HG03066 (cell line): ENCODE data around the gene MPRIP.

Experiments used
- ATAC-seq: cut with Tn5 transposase; IDR thresholded peaks from one replicate; pipeline ENCODE4 v1.9.1; 2021; ENCODE audit warnings: low read depth; ENCODE audit not compliant: unreplicated experiment

Gene MPRIP

DNA sequence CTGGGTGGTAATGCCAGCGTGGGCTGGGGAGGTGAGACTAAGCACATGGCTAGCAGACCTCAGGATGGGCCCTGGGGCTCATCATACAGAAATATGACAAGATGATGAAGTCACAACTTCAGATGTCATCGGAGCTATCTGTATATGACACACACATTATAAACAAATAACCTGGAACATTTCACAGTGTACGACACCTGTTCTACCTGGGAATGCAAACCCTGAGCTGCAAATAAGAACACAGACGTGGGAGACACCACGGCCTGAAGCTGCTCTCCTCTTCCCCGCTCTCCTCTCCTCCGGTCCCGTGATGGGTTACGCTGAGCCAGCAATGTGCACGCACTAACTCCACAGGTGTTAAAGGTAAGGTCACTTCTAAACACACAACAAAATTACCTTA lies 159.0 kb downstream of the MPRIP start:
- ATAC-seq: no peak

GRCh38 chr17:17201907-17202306 lies 159.7 kb downstream of the MPRIP start:
- ATAC-seq: no peak

- ATAC-seq: no peak
These were observed 161.0 kb downstream of the MPRIP start for GRCh38 chr17:17203173-17203730.

- no peak for ATAC-seq
These were observed 161.9 kb downstream of the MPRIP start for GRCh38 chr17:17204041-17204591.

DNA sequence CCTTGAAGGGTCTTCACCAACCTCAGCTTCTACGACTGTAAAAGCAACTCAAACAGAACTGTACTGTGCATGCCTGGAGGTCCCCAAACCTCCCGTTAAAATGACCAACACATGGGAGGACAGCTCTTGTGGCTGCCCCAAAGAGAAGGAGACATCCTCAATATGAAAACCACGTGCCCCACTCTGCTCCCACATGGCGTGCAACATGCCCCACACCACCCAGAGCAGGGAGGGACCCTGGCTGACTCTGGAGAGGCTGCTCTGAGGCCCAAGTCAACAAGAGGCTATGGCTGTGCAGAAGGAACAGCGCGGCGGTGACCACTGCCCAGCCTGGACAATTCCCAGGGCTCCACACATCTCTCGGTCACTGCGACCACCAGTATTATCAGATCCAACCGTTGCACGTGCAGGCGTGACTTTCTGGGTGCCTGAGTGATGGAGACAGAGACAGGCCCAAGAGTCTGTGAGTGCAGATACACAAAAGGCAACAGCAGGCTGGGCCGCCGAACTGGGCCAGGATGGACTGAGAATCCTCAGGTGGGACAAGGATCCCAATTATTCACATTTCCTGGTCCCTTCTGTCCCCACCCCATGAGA lies 162.5 kb downstream of the MPRIP start:
- no peak for ATAC-seq

- ATAC-seq: peak; percentile 7
These were observed 163.3 kb downstream of the MPRIP start for GRCh38 chr17:17205368-17206123.

- ATAC-seq: peak; percentile 59
These were observed 164.1 kb downstream of the MPRIP start, which contains the start of gene PLD6 for GRCh38 chr17:17206124-17206912. Gene PLD6 (minus strand): TSS chr17:17206333. CDS start chr17:17206286, 47 bp downstream.

GRCh38 chr17:17206913-17207335 lies 164.7 kb downstream of the MPRIP start:
- ATAC-seq: no peak

- no peak for ATAC-seq
These were observed 165.7 kb downstream of the MPRIP start for GRCh38 chr17:17207998-17208397.

GRCh38 chr17:17213775-17214174 lies 171.5 kb downstream of the MPRIP start:
- no peak for ATAC-seq

GRCh38 chr17:17214646-17215436 lies 172.6 kb downstream of the MPRIP start:
- no peak for ATAC-seq

DNA sequence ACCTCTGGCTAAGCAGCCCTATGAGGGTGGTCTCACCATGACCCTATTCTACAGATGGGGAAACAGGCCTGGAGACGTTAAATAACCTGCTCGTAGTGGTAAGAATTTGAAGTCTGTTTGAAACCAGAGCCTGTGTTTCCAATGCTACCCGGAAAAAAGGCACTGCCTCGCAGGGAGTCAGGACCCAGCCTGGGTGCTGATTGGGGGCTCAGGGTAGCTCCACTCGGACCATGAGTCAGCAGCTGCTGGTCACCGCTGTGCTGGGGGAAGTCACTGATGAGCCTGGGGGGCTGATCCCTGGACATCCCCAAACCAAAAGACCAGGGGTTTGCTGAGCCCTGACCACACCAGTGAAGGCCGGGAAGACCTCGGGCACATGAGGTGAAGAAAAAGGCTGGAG lies 173.3 kb downstream of the MPRIP start:
- ATAC-seq: no peak

DNA sequence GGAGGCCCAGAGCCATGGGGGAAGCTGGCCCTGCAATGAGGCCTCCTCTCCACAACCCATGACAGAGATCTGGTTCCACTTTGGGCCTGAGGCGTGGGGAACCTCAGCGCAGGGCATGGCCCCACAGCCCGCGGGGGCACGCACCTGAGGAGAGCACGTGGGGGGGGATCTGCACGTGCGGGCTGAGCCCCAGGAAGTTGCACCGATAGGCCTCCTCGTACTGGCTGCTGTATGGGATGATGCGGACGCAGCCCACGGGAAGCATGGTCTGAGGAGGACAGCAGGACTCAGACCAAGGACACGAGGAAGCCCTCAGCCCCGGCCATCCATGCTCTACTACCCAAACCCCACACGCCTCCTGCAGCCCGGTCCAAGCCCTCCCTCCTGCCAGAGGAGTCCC lies 174.0 kb downstream of the MPRIP start:
- no peak for ATAC-seq

GRCh38 chr17:17216776-17217175 lies 174.5 kb downstream of the MPRIP start:
- no peak for ATAC-seq

GRCh38 chr17:17217995-17218394 lies 175.7 kb downstream of the MPRIP start:
- ATAC-seq: no peak

GRCh38 chr17:17220529-17220928 lies 178.3 kb downstream of the MPRIP start:
- ATAC-seq: no peak

DNA sequence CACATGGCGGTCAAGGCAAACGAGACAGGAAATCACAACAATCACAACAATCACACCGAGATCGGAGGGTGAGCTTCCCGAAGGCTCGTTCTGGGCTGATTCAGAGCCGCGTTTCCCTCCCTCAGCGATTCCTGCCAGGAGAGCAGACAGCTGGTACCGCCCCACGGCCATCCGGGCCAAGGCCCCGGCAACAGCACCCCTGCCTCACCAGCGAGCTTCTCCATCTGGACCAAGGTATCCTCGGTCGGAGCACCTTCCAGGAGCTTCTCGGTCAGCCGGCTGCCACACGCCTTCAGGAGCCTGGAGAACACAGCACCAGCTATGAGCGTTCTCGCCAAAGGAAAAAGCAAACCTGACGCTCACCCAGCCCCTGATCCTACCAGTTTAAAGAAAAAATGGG lies 179.1 kb downstream of the MPRIP start:
- ATAC-seq: no peak

- no peak for ATAC-seq
These were observed 181.5 kb downstream of the MPRIP start for GRCh38 chr17:17223736-17224135.

GRCh38 chr17:17224137-17224536 lies 181.9 kb downstream of the MPRIP start:
- no peak for ATAC-seq

- ATAC-seq: no peak
These were observed 183.6 kb downstream of the MPRIP start for GRCh38 chr17:17225901-17226300.
